H1 (cell line): ENCODE results near the gene ATP10D.

Source experiments
- CHD2 ChIP-seq: IDR thresholded peaks from 2 replicates; pipeline ENCODE4 v1.6.1; 2012; ENCODE audit warnings: low read length, improper control_type of control experiment
- EGR1 ChIP-seq: IDR thresholded peaks from 2 replicates; pipeline ENCODE4 v1.6.1; 2011; ENCODE audit warnings: low read depth, low read length, borderline replicate concordance
- EP300 ChIP-seq, 2 experiments: IDR thresholded peaks; 1 replicate in 1 of 2; 2 replicates in 1 of 2; pipeline ENCODE4 v1.6.1; 2011 to 2012; ENCODE audit warnings: low read depth in 2 of 2, low read length in 2 of 2, mild to moderate bottlenecking in 2 of 2, borderline replicate concordance in 1 of 2, inconsistent platforms in 1 of 2, moderate library complexity in 1 of 2
- HDAC6 ChIP-seq: IDR thresholded peaks from one replicate; pipeline ENCODE4 v1.7.1; 2012; ENCODE audit warnings: low read depth, mild to moderate bottlenecking, inconsistent platforms, low read length, moderate library complexity
- KDM1A ChIP-seq: fragments of 200-600, 300-600 bp; sonication (generic); IDR thresholded peaks from 2 replicates; pipeline ENCODE4 v1.7.1; 2016; ENCODE audit warnings: mild to moderate bottlenecking, low read length, borderline replicate concordance
- POLR2A ChIP-seq, 2 experiments: IDR thresholded peaks; 1 replicate in 1 of 2; 2 replicates in 1 of 2; pipeline ENCODE4 v1.6.1; 2011; ENCODE audit warnings: low read depth in 2 of 2, low read length in 2 of 2, mild to moderate bottlenecking in 2 of 2; ENCODE audit errors: control extremely low read depth in 1 of 2
- POLR2AphosphoS5 ChIP-seq: IDR thresholded peaks from 2 replicates; pipeline ENCODE4 v1.6.1; 2011; ENCODE audit warnings: low read depth, low read length
- TBP ChIP-seq: IDR thresholded peaks from 2 replicates; pipeline ENCODE4 v1.6.1; 2011; ENCODE audit warnings: low read depth, low read length, improper control_type of control experiment
- TF ChIP-seq, protein P1 (sequence below), 3 experiments: IDR thresholded peaks; 1 replicate in 2 of 3; 2 replicates in 1 of 3; pipeline versions ENCODE4 v1.5.1 to v1.6.1; 2011; ENCODE audit warnings: low read length in 3 of 3, mild to moderate bottlenecking in 3 of 3, inconsistent platforms in 2 of 3, low read depth in 1 of 3, moderate library complexity in 1 of 3; ENCODE audit not compliant: insufficient read depth in 1 of 3; ENCODE audit errors: control extremely low read depth in 1 of 3

DNA sequence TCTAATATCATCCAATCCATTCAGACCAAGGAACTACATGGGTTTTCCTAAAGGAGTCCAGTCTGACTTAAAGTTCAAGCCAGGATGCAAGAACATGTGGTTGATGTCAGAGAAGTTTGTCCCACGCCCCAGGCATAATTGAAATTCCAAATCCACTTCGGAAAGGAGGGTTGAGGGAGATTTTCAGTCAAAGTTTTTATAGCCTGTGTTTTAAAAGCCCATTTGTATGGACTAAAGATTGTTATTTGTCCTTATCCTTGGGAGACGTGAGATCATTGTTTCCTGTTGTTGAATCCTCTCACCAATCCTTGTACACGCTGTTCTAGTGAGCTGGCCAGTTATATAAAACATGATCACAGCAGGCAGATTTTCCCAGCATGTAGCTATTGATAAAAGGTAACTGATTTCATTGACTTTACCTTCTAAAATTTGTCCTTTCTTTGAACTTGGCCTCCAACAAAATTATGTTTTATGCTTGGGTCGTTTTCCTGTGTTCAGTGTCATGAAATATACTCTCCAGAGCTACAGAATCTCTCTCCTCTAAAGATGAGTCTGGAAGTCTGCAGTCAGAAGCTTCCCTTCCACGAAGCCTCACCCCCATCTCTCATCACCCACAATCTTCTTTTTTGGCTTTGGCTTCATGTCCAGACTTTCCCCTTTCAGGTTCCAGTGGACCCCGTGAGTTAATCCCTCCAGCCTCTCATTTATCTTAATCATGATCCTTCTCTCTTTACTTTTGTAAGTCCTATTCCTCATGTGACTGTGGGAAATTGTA, 92.9 kb downstream of the ATP10D start:
- TF ChIP-seq EP300 (IDR thresholded peaks at IDR 0.05; ENCODE audit: borderline replicate concordance in 1 of 2, low read depth in 2 of 2, low read length in 2 of 2) = no peak
- no peak for TF ChIP-seq POLR2A (IDR thresholded peaks at IDR 0.05; ENCODE audit: control extremely low read depth in 1 of 2, low read depth in 2 of 2, low read length in 2 of 2)
- TF ChIP-seq, protein P1, sequence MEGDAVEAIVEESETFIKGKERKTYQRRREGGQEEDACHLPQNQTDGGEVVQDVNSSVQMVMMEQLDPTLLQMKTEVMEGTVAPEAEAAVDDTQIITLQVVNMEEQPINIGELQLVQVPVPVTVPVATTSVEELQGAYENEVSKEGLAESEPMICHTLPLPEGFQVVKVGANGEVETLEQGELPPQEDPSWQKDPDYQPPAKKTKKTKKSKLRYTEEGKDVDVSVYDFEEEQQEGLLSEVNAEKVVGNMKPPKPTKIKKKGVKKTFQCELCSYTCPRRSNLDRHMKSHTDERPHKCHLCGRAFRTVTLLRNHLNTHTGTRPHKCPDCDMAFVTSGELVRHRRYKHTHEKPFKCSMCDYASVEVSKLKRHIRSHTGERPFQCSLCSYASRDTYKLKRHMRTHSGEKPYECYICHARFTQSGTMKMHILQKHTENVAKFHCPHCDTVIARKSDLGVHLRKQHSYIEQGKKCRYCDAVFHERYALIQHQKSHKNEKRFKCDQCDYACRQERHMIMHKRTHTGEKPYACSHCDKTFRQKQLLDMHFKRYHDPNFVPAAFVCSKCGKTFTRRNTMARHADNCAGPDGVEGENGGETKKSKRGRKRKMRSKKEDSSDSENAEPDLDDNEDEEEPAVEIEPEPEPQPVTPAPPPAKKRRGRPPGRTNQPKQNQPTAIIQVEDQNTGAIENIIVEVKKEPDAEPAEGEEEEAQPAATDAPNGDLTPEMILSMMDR (IDR thresholded peaks at IDR 0.05; ENCODE audit: control extremely low read depth in 1 of 3, insufficient read depth in 1 of 3, low read depth in 1 of 3, low read length in 3 of 3) = no peak
- no peak for TF ChIP-seq POLR2AphosphoS5
- TF ChIP-seq KDM1A = no peak
- TF ChIP-seq TBP = no peak
- TF ChIP-seq HDAC6 = no peak
- no peak for TF ChIP-seq EGR1
- TF ChIP-seq CHD2 = no peak
